ENCODE measurements around the gene ZMYM2. TPM values are rescaled to one million over a fixed set of nuclear protein-coding genes. Genes with fewer than 3 reads are reported as not detected.

Gene ZMYM2
- total RNA-seq, 4 donors from 2014 or later, result 50.3 to 149 (median 77.1) TPM

GRCh38 chr13:20090349-20090748 lies 131.8 kb downstream of the ZMYM2 start:
- no peaks in the 10 kb centered on the region for H3K9me3 ChIP-seq
- TF ChIP-seq POLR2A (IDR thresholded peaks at IDR 0.05) (no peak), CTCF (IDR thresholded peaks at IDR 0.05) (peak in 3 of 6 experiments; percentile 19 to 37 (median 31))
- H3K27me3 ChIP-seq, result no peaks in the 10 kb centered on the region
- DNase-seq, result no peak
- peaks cover 0 to 10% (median 0%) of the 10 kb centered on the region in 3 donors for H3K36me3 ChIP-seq
- no peaks in the 10 kb centered on the region for H3K4me1 ChIP-seq
- no peak overlapping the region for H3K27ac ChIP-seq
- H3K4me3 ChIP-seq, result no peak overlapping the region

- no peak for DNase-seq
- Histone ChIP-seq H3K4me1 (no peaks in the 10 kb centered on the region), H3K4me3 (no peak overlapping the region), H3K27ac (no peak overlapping the region), H3K36me3 (no peaks in the 10 kb centered on the region), H3K9me3 (no peaks in the 10 kb centered on the region), H3K27me3 (no peaks in the 10 kb centered on the region)
- TF ChIP-seq POLR2A (IDR thresholded peaks at IDR 0.05), result no peak
- TF ChIP-seq CTCF (IDR thresholded peaks at IDR 0.05), result no peak
These were observed 135.4 kb downstream of the ZMYM2 start for GRCh38 chr13:20093951-20094350.

DNA sequence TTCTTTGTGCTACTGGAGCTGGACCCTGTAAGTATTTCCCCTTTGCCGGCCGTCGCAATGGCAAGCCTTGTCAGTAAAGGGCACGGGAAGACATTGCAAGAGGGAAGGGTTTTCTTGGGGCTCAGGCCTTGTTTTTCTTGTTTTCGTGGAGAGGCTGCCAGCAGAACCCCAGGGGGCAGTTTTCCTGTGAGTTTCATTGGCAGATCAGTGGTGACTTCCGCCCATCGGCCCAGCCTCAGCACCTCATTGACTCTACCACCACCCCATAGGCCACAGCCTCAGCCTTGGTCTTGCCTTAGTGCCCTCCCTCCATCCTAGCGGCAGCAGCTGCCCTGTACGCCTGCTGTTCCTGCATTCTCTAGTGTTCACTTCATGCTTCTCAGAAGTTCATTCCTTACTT lies 140.8 kb downstream of the ZMYM2 start:
- H3K4me1 ChIP-seq, result no peaks in the 10 kb centered on the region
- H3K9me3 ChIP-seq, result no peaks in the 10 kb centered on the region
- no peaks in the 10 kb centered on the region for H3K36me3 ChIP-seq
- H3K4me3 ChIP-seq, result no peak overlapping the region
- TF ChIP-seq CTCF (IDR thresholded peaks at IDR 0.05) (no peak), POLR2A (IDR thresholded peaks at IDR 0.05) (no peak)
- peak in 1 of 3 donors; percentile 18 for DNase-seq
- H3K27ac ChIP-seq, result no peak overlapping the region
- H3K27me3 ChIP-seq, result no peaks in the 10 kb centered on the region

GRCh38 chr13:20101467-20102316 lies 143.2 kb downstream of the ZMYM2 start:
- Histone ChIP-seq H3K27me3 (no peaks in the 10 kb centered on the region), H3K36me3 (no peaks in the 10 kb centered on the region), H3K4me1 (no peaks in the 10 kb centered on the region), H3K27ac (no peak overlapping the region), H3K9me3 (no peaks in the 10 kb centered on the region), H3K4me3 (no peak overlapping the region)
- DNase-seq, result peak in 1 of 3 donors; percentile 7
- no peak for TF ChIP-seq POLR2A (IDR thresholded peaks at IDR 0.05)
- no peak for TF ChIP-seq CTCF (IDR thresholded peaks at IDR 0.05)

- Histone ChIP-seq H3K4me1 (no peaks in the 10 kb centered on the region), H3K27me3 (no peaks in the 10 kb centered on the region), H3K9me3 (no peaks in the 10 kb centered on the region), H3K4me3 (no peak overlapping the region), H3K36me3 (no peaks in the 10 kb centered on the region), H3K27ac (no peak overlapping the region)
- TF ChIP-seq CTCF (IDR thresholded peaks at IDR 0.05) (no peak), POLR2A (IDR thresholded peaks at IDR 0.05) (no peak)
- DNase-seq, result peak in 1 of 3 donors; percentile 18
These were observed 144.1 kb downstream of the ZMYM2 start for GRCh38 chr13:20102525-20103180.
